Brain microvascular endothelial cell (primary cell): ENCODE results near the gene KCTD17.

Experiments used
- DNase-seq: peaks from one replicate; pipeline ENCODE4 v3.0.0-alpha.2; 2020
- H3K27ac ChIP-seq: fragments of 250-450 bp; sonication (Bioruptor Pico); 2 replicates; pipeline ENCODE4 v1.5.1; 2020; ENCODE audit warnings: mild to moderate bottlenecking, moderate library complexity
- H3K27me3 ChIP-seq: fragments of 250-450 bp; sonication (Bioruptor Pico); replicated peaks from 2 replicates; pipeline ENCODE4 v1.5.1; 2020; ENCODE audit warnings: mild to moderate bottlenecking
- H3K36me3 ChIP-seq: fragments of 250-450 bp; sonication (Bioruptor Pico); replicated peaks from 2 replicates; pipeline ENCODE4 v1.5.1; 2020; ENCODE audit warnings: mild to moderate bottlenecking
- H3K4me3 ChIP-seq: 2 replicates; pipeline ENCODE4 v1.5.1; 2011; ENCODE audit warnings: low read depth, mild to moderate bottlenecking, control low read depth, low read length, moderate library complexity
- CTCF ChIP-seq: IDR thresholded peaks from 2 replicates; pipeline ENCODE4 v1.5.1; 2011; ENCODE audit warnings: low read depth, mild to moderate bottlenecking, moderate library complexity, low read length, control low read depth, inconsistent platforms; ENCODE audit errors: missing control alignments
- in situ Hi-C: cut with HindIII; loops from 2 replicates; pipeline ENCODE4 v1.10.0; 2017; ENCODE audit warnings: low sequenced_read_pairs, low pct_ligation_motif_present

Gene KCTD17, protein sequence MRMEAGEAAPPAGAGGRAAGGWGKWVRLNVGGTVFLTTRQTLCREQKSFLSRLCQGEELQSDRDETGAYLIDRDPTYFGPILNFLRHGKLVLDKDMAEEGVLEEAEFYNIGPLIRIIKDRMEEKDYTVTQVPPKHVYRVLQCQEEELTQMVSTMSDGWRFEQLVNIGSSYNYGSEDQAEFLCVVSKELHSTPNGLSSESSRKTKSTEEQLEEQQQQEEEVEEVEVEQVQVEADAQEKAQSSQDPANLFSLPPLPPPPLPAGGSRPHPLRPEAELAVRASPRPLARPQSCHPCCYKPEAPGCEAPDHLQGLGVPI

GRCh38 chr22:37051391-37052385 lies at the start of gene KCTD17:
Gene KCTD17, plus strand, starts transcription at chr22:37051742. Its CDS starts 19 bp downstream, at chr22:37051761.
- H3K27ac ChIP-seq: no peak within 1 kb of the TSS
- no peak for TF ChIP-seq CTCF
- peak; percentile 52 for DNase-seq
- H3K36me3 ChIP-seq: no peaks in the 10 kb centered on the region
- H3K4me3 ChIP-seq: peak within 1 kb of the TSS; percentile 65
- no peaks in the 10 kb centered on the region for H3K27me3 ChIP-seq
- in situ Hi-C loops: no loop called here

DNA sequence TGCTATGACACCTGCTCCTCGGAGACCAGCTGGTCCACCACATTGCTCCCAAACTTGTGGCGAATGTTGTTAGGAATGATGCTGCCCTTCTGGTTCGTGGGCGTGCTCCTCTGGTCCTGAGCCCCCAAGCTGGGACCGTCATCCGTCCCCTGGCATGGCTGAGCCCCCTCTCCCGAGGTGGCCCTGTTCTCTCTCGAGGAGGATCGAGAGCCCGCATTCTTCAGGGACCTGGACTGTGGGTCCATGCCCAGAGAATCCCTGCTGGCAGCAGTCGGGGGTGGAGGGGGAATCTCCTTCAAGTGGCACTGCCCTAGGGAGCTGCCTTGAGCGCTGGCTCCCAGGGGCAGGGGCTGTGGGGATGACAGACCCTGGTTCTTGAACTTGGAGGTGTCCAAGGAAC lies 49.7 kb upstream of the KCTD17 start:
- TF ChIP-seq CTCF: no peak
- peaks cover 3% of the 10 kb centered on the region for H3K27me3 ChIP-seq

DNA sequence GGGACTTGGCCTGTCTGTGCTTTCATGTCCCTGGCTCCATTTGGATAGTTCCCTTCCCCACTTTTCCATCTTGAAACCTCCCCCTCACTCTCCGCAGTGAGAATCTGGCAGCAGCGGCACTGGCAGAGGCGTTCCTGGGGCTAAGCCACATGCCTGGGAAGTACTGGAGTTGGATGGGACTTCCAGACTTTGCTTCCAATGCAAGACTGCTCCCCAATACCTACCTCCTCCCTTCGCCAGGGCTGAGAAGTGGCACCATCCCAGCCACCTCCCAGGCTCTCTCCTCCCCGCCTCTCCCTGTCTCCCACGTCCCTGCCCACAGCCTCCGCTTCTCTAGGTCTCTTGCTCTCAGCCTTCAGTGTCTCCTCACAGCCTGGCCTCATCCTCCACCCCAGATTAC lies 48.9 kb upstream of the KCTD17 start:
- TF ChIP-seq CTCF: no peak
- DNase-seq: no peak
- in situ Hi-C loops: no loop called here
- H3K27me3 ChIP-seq: peaks cover 3% of the 10 kb centered on the region
- H3K27ac ChIP-seq: no peak overlapping the region
- no peak overlapping the region for H3K4me3 ChIP-seq
- H3K36me3 ChIP-seq: no peaks in the 10 kb centered on the region

More for the DNA sequence above, 49.7 kb upstream of the KCTD17 start:
- no peak overlapping the region for H3K27ac ChIP-seq
- no peak for DNase-seq
- no peaks in the 10 kb centered on the region for H3K36me3 ChIP-seq
- no peak overlapping the region for H3K4me3 ChIP-seq
- in situ Hi-C loops: no loop called here

- Histone ChIP-seq H3K4me3 (no peak overlapping the region), H3K36me3 (no peaks in the 10 kb centered on the region), H3K27ac (no peak overlapping the region), H3K27me3 (peaks cover 3% of the 10 kb centered on the region)
- no peak for DNase-seq
- in situ Hi-C loops: no loop called here
- TF ChIP-seq CTCF: no peak
Observed at GRCh38 chr22:37007651-37008050, 43.9 kb upstream of the KCTD17 start.

DNA sequence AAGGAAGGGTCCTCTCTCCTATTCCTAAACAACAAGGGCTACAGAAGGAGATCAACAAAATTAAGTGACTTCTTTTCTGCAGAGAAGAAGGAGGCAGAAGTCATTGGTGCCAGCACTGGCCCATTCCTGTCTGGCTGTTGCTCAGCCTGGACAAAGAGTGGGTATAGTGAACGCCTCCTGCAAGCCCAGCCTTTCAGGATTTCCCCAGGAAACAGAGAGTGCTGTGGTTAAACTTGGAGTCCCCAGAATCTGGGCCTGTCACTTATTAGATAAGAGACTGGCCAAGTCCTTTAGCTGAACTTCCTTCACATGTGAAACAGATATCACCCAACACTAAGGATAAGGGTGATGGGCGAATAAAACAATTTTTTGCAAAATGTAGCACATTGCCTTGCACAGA lies 43.2 kb upstream of the KCTD17 start:
- no peak for DNase-seq
- no peak overlapping the region for H3K27ac ChIP-seq
- in situ Hi-C loops: no loop called here

More for the DNA sequence above, 43.2 kb upstream of the KCTD17 start:
- TF ChIP-seq CTCF: no peak
- Histone ChIP-seq H3K4me3 (no peak overlapping the region), H3K27me3 (peaks cover 3% of the 10 kb centered on the region), H3K36me3 (no peaks in the 10 kb centered on the region)
